Prostate gland (tissue), 2 donors: ENCODE data around the gene SNPH.

Source experiments
- POLR2A ChIP-seq: fragments of 450-650 bp; IDR thresholded peaks from one replicate; pipeline ENCODE4 v1.6.1; 2016; ENCODE audit warnings: antibody characterized with exemption, mild to moderate bottlenecking
- TF ChIP-seq, protein P1 (sequence below), 4 experiments: fragments of 200-600 bp in 2 of 4; fragments of 450-650 bp in 2 of 4; sonication (generic) in 2 of 4; IDR thresholded peaks; 1 replicate in 3 of 4; 2 replicates in 1 of 4; pipeline ENCODE4 v1.5.1; 2016 to 2019; ENCODE audit warnings: antibody characterized with exemption in 4 of 4, mild to moderate bottlenecking in 2 of 4, moderate library complexity in 2 of 4

DNA sequence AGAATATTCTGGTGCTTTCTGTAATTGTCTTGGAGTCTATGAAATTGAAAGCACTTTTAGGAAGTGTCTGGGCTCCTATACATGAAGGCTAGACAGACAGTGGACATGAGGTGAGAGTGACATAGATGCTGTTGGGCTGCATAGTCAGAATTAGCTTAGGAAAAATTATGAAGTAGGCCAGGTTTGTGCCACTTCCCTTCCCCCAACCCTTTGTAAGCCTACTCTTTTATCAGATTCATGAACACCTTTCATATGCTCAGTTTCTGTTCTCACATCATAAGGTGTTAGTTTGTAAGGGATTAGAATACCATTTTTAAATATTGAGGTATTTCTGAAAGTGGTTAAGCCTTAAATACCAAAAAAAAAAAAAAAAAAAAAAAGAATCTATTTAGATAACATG is 18.4 kb upstream of the SNPH start:
- TF ChIP-seq, protein P1, sequence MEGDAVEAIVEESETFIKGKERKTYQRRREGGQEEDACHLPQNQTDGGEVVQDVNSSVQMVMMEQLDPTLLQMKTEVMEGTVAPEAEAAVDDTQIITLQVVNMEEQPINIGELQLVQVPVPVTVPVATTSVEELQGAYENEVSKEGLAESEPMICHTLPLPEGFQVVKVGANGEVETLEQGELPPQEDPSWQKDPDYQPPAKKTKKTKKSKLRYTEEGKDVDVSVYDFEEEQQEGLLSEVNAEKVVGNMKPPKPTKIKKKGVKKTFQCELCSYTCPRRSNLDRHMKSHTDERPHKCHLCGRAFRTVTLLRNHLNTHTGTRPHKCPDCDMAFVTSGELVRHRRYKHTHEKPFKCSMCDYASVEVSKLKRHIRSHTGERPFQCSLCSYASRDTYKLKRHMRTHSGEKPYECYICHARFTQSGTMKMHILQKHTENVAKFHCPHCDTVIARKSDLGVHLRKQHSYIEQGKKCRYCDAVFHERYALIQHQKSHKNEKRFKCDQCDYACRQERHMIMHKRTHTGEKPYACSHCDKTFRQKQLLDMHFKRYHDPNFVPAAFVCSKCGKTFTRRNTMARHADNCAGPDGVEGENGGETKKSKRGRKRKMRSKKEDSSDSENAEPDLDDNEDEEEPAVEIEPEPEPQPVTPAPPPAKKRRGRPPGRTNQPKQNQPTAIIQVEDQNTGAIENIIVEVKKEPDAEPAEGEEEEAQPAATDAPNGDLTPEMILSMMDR (IDR thresholded peaks at IDR 0.05): no peak
- TF ChIP-seq POLR2A: no peak
